WTC11 (cell line): Measurements from ENCODE around the gene TMEM200B. TPM values are rescaled to one million over a fixed set of nuclear protein-coding genes. Genes with fewer than 3 reads are reported as not detected.

ENCODE experiments used
- ATF1 ChIP-seq: sonication (generic); formaldehyde crosslinking; IDR thresholded peaks from 2 replicates; pipeline ENCODE4 v1.8.1; 2023; ENCODE audit warnings: mild to moderate bottlenecking, moderate library complexity, missing genetic modification reagents
- ATF3 ChIP-seq: sonication (generic); formaldehyde crosslinking; conservative IDR thresholded peaks from 2 replicates; pipeline ENCODE4 v1.8.1; 2022; ENCODE audit warnings: mild to moderate bottlenecking, missing genetic modification reagents
- CDX4 ChIP-seq: fragments of 250-450 bp; sonication (Bioruptor Pico); IDR thresholded peaks from 2 replicates; pipeline ENCODE4 v1.9.0; 2021; ENCODE audit warnings: moderate library complexity, mild to moderate bottlenecking, inconsistent platforms, borderline replicate concordance
- CREM ChIP-seq: sonication (generic); formaldehyde crosslinking; IDR thresholded peaks from 2 replicates; pipeline ENCODE4 v1.8.1; 2022; ENCODE audit warnings: mild to moderate bottlenecking, missing genetic modification reagents, moderate library complexity
- E2F5 ChIP-seq: sonication (generic); formaldehyde crosslinking; IDR thresholded peaks from 2 replicates; pipeline ENCODE4 v1.8.1; 2022; ENCODE audit warnings: mild to moderate bottlenecking, moderate library complexity, missing genetic modification reagents
- EMX1 ChIP-seq: fragments of 250-450 bp; sonication (Bioruptor Pico); IDR thresholded peaks from 2 replicates; pipeline ENCODE4 v1.8.0; 2021; ENCODE audit warnings: mild to moderate bottlenecking
- GRHL2 ChIP-seq: fragments of 250-450 bp; sonication (Bioruptor Pico); IDR thresholded peaks from 2 replicates; pipeline ENCODE4 v1.8.0; 2022; ENCODE audit warnings: mild to moderate bottlenecking, moderate library complexity; ENCODE audit not compliant: insufficient replicate concordance, severe bottlenecking
- HMGA2 ChIP-seq: fragments of 250-450 bp; sonication (Bioruptor Pico); IDR thresholded peaks from 2 replicates; pipeline ENCODE4 v1.4.0; 2021; ENCODE audit warnings: mild to moderate bottlenecking, moderate library complexity
- JUN ChIP-seq: sonication (generic); formaldehyde crosslinking; IDR thresholded peaks from 2 replicates; pipeline ENCODE4 v1.8.0; 2023; ENCODE audit warnings: mild to moderate bottlenecking, missing genetic modification reagents
- KAT7 ChIP-seq: sonication (generic); formaldehyde crosslinking; IDR thresholded peaks from 2 replicates; pipeline ENCODE4 v1.8.1; 2023; ENCODE audit warnings: missing genetic modification reagents, mild to moderate bottlenecking, borderline replicate concordance
- MAX ChIP-seq: sonication (generic); formaldehyde crosslinking; IDR thresholded peaks from 2 replicates; pipeline ENCODE4 v1.8.0; 2022; ENCODE audit warnings: mild to moderate bottlenecking, missing genetic modification reagents
- MLX ChIP-seq: sonication (generic); formaldehyde crosslinking; IDR thresholded peaks from 2 replicates; pipeline ENCODE4 v1.8.1; 2023; ENCODE audit warnings: mild to moderate bottlenecking, missing genetic modification reagents, moderate library complexity
- NFYB ChIP-seq: sonication (generic); formaldehyde crosslinking; conservative IDR thresholded peaks from 2 replicates; pipeline ENCODE4 v1.8.0; 2022; ENCODE audit warnings: low read depth, missing genetic modification reagents
- PRDM15 ChIP-seq: sonication (generic); formaldehyde crosslinking; IDR thresholded peaks from 2 replicates; pipeline ENCODE4 v1.8.0; 2022; ENCODE audit warnings: missing genetic modification reagents
- PREB ChIP-seq: sonication (generic); formaldehyde crosslinking; IDR thresholded peaks from 2 replicates; pipeline ENCODE4 v1.8.1; 2022; ENCODE audit warnings: mild to moderate bottlenecking, missing genetic modification reagents, moderate library complexity, borderline replicate concordance
- PRRX2 ChIP-seq: fragments of 250-450 bp; sonication (Bioruptor Pico); IDR thresholded peaks from 2 replicates; pipeline ENCODE4 v1.8.0; 2021; ENCODE audit warnings: mild to moderate bottlenecking
- SMAD3 ChIP-seq: sonication (generic); formaldehyde crosslinking; IDR thresholded peaks from 2 replicates; pipeline ENCODE4 v1.8.0; 2022; ENCODE audit warnings: missing genetic modification reagents, mild to moderate bottlenecking, borderline replicate concordance
- TP53 ChIP-seq: sonication (generic); formaldehyde crosslinking; IDR thresholded peaks from 2 replicates; pipeline ENCODE4 v1.8.1; 2023; ENCODE audit warnings: mild to moderate bottlenecking, missing genetic modification reagents
- ZNF219 ChIP-seq: sonication (generic); formaldehyde crosslinking; IDR thresholded peaks from 2 replicates; pipeline ENCODE4 v1.8.0; 2023; ENCODE audit warnings: missing genetic modification reagents, mild to moderate bottlenecking, borderline replicate concordance
- ZNF263 ChIP-seq: sonication (generic); formaldehyde crosslinking; IDR thresholded peaks from 2 replicates; pipeline ENCODE4 v1.8.1; 2022; ENCODE audit warnings: low read depth, mild to moderate bottlenecking, moderate library complexity, missing genetic modification reagents
- ZNF396 ChIP-seq: fragments of 250-450 bp; sonication (Bioruptor Pico); IDR thresholded peaks from 2 replicates; pipeline ENCODE4 v1.8.0; 2021; ENCODE audit warnings: mild to moderate bottlenecking, moderate library complexity, borderline replicate concordance
- ZNF423 ChIP-seq: fragments of 250-450 bp; sonication (Bioruptor Pico); IDR thresholded peaks from 2 replicates; pipeline ENCODE4 v2.1.2; 2022; ENCODE audit warnings: mild to moderate bottlenecking, moderate library complexity
- ZNF512 ChIP-seq: sonication (generic); formaldehyde crosslinking; IDR thresholded peaks from 2 replicates; pipeline ENCODE4 v1.8.1; 2022; ENCODE audit warnings: missing genetic modification reagents, borderline replicate concordance
- ZNF532 ChIP-seq: fragments of 250-450 bp; sonication (Bioruptor Pico); IDR thresholded peaks from 2 replicates; pipeline ENCODE4 v1.9.0; 2021; ENCODE audit warnings: mild to moderate bottlenecking, borderline replicate concordance
- total RNA-seq: library from RNA; stranded (reverse); gene quantifications from 3 replicates; pipeline ENCODE4 v1.2.3, GENCODE V29; 2021

TMEM200B gene
- total RNA-seq, 1 experiment from 2014 or later: 22.6 TPM

- no peak for TF ChIP-seq ZNF532 (CRISPR knock-in tag)
- TF ChIP-seq MAX (CRISPR knock-in tag): peak; percentile 86; the same call in 1 of the 2 replicates
- TF ChIP-seq MLX (CRISPR knock-in tag): no peak
- no peak for TF ChIP-seq EMX1 (CRISPR knock-in tag)
- no peak for TF ChIP-seq ZNF263
- peak; percentile 91 for TF ChIP-seq ZNF423 (CRISPR knock-in tag)
- TF ChIP-seq KAT7 (CRISPR knock-in tag): no peak
- TF ChIP-seq E2F5 (CRISPR knock-in tag): no peak
- TF ChIP-seq NFYB (CRISPR knock-in tag): 0 out of 2 replicates have a peak, but pooled peaks have one; percentile 16
- no peak for TF ChIP-seq PRDM15 (CRISPR knock-in tag)
- TF ChIP-seq JUN: no peak
- no peak for TF ChIP-seq GRHL2 (CRISPR knock-in tag)
- TF ChIP-seq ZNF512 (CRISPR knock-in tag): no peak
- TF ChIP-seq ATF3: no peak
- TF ChIP-seq PRRX2 (CRISPR knock-in tag): no peak
- TF ChIP-seq ATF1 (CRISPR knock-in tag): no peak
- TF ChIP-seq CREM: no peak
- no peak for TF ChIP-seq CDX4 (CRISPR knock-in tag)
- no peak for TF ChIP-seq PREB (CRISPR knock-in tag)
- no peak for TF ChIP-seq TP53 (CRISPR knock-in tag)
- no peak for TF ChIP-seq ZNF219 (CRISPR knock-in tag)
- no peak for TF ChIP-seq ZNF396 (CRISPR knock-in tag)
- TF ChIP-seq SMAD3 (CRISPR knock-in tag): no peak
- no peak for TF ChIP-seq HMGA2 (CRISPR knock-in tag)
These were observed 1.6 kb downstream of the TMEM200B start (continued) for GRCh38 chr1:29121936-29122681.
